GM12801 (cell line): ENCODE results near the gene ISG20.

Experiments
- TF ChIP-seq, protein P1 (sequence below): IDR thresholded peaks from one replicate; pipeline ENCODE4 v1.5.1; 2011; ENCODE audit warnings: control low read depth; ENCODE audit not compliant: insufficient read length; ENCODE audit errors: extremely low read depth

Gene ISG20

DNA sequence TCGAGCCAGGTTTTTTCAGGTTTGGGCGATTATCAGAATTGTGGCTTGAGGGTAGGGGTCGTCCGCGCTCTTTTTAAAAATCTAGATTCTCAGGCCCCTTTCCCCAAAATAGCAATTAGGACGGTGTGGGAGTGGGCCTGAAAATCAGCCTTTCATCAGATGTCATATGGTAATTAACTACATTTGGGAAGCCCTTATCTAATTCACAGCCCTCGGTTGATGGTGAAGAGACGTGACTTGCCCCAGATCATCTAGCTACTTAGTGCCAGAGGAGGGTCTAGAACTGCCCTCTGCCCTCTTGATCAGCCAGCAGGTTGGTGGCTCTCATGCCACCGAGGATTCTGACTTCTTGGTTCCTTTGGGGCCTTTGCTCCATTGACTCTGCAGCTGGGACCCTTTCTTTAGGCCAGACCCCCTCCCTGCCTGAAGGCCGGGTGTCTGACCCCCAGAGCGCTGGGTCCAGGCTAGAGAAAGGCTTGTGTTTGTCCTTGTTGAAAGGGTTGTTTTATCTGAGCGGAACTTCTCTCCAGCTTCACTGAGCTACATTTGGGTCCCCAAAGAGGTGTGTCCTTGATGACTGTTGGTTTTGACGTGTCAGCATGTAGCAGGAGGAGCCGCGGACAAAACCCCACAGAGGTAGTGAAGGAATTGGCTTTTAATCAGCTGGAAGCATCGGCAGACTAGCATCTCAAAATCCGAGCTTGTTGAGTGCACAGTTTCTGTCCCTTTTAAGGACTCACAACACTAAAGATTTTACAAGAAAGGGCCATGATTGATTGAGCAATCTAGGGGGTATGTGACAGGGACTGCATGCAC lies 16.8 kb upstream of the ISG20 start:
- TF ChIP-seq, protein P1, sequence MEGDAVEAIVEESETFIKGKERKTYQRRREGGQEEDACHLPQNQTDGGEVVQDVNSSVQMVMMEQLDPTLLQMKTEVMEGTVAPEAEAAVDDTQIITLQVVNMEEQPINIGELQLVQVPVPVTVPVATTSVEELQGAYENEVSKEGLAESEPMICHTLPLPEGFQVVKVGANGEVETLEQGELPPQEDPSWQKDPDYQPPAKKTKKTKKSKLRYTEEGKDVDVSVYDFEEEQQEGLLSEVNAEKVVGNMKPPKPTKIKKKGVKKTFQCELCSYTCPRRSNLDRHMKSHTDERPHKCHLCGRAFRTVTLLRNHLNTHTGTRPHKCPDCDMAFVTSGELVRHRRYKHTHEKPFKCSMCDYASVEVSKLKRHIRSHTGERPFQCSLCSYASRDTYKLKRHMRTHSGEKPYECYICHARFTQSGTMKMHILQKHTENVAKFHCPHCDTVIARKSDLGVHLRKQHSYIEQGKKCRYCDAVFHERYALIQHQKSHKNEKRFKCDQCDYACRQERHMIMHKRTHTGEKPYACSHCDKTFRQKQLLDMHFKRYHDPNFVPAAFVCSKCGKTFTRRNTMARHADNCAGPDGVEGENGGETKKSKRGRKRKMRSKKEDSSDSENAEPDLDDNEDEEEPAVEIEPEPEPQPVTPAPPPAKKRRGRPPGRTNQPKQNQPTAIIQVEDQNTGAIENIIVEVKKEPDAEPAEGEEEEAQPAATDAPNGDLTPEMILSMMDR: no peak

DNA sequence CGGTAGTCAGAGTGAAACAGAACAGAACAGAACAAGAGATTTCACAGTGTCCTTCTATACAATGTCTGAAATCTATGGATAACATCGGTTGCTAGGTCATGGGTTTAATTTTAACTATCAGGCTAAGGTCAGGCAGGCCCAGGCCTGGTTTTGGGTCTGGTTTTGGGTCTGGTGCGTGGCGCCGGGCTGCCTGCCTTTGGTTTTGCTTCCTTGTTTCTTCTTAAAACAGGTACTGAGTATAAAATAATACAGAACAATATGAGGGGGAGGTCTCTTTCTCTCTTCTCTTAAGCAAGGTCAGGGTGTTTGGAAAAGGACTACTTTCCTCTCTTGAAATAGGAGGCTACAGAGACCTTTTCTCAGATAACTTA lies 16.2 kb upstream of the ISG20 start:
- TF ChIP-seq, protein P1: no peak

DNA sequence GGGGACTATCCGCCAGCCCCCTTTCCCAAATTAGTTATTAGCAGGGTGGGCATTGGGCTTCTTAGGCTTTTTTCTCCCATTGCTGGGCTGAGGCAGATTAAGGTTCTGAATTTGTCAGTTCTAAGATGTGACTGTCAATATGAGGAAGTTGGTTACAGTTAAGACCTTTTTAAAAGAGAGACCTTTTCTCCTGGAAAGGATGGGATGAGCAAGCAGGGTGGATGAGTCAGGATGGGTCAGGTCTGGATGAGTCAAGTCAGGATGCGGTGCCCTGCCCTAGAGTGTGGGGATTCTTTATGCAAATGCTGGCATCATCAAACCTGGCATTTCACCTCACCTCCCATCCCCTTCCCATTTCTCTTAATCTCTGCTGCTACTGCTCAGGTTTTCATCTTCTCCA lies 15.8 kb upstream of the ISG20 start:
- TF ChIP-seq, protein P1: no peak

DNA sequence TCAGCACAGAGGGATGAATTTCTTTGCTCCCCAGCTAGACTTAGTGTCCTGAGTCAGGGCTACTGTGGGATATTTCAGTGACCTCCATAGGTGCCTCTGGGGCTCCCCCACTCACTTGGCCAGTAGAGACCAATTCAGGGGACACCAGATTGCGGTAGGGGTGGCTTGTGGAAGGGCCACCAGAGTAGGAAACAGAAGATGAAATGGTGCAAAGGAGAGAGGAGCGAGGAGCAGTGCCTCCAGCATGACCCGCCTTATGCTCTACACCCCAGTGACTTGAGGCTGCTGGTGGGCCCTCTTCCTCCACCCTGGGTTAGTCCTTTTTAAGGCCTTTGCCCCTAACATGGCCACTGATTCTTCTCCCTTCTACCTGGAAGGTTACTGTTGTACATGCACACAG lies 15.2 kb upstream of the ISG20 start:
- TF ChIP-seq, protein P1: no peak

DNA sequence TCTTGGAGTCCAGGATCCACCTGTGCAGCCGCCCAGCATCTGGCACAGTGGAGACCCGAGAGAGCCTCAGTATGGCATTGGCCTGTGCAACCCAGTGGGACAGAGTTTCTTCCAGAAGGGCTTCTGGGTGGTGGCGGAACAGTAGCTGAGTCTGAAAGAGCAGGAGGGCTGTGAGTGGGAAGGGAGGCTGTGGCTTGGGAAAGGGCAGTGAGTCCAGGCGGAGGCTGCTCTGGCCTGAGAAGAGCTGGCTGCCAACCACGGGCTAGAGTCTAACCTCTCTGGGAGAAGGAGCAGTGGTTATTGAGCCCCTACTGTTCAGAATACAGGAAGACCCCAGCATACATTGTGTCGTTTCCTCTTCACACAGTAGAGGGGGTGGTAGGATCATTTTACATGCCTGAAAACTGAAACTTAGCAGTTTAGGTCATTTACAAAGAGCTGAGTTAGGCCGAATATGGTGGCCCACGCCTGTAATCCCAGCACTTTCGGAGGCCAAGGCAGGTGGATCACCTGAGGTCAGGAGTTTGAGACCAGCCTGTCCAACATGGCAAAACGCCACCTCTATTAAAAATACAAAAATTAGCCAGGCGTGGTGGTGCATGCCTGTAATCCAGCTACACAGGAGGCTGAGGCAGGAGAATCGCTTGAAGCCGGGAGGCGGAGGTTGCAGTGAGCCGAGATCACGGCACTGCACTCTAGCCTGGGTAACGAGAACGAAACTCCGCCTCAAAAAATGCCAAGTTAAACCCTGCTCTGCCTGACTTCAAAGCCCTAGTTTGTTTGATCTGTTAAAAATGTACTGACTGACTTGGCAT lies 14.5 kb upstream of the ISG20 start:
- TF ChIP-seq, protein P1: no peak

DNA sequence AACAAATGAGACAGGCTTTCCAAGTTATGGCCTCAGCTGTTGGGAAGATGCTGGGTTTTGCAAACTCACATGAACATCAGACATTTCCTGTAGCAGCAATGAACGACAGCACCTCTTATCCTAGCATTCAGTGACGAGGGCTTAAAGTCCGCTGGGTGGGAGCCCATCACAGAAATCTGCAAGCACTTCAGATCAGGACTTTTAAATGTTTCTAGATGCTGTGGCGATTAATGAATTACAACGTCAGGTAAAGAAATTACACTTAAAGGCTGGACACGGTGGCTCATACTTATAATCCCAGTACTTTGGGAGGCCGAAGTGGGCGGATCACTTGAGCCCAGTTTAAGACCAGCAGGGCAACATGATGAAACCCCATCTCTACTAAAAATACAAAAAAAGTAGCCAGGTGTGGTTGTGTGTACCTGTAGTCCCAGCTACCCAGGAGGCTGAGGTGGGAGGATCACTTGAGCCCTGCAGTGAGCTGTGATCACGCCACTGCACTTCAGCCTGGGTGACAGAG lies 13.8 kb upstream of the ISG20 start:
- TF ChIP-seq, protein P1: no peak

DNA sequence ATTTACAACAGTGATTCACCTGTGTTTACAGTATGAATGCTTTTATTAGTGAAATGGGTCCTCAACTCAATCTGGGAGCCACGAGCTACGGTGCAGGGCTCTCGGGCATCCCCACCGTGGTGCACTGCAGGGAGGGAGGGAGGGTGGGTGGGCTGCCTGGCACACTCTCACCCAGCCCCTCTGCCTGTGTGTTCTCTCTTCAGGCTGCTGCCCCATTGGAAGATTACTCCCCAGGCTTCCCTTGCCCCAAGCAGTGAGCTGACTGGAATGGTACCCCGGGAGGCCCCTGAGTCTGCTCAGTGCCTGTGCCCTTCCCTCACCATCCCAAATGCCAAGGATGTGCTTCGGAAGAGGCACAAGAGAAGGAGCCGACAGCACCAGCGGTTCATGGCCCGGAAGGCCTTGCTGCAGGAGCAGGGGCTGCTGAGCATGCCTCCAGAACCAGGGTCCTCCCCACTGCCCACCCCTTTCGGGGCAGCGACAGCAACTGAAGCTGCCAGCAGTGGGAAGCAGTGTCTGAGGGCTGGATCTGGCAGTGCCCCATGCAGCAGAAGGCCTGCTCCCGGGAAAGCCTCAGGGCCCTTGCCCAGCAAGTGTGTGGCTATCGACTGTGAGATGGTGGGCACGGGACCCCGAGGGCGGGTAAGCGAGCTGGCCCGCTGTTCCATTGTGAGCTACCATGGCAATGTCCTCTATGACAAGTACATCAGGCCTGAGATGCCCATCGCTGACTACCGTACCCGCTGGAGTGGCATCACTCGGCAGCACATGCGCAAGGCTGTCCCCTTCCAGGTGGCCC lies 12.7 kb upstream of the ISG20 start:
- TF ChIP-seq, protein P1: no peak
